ENCODE results near the gene CYP26B1. TPM values are rescaled to one million over a fixed set of nuclear protein-coding genes. Genes with fewer than 3 reads are reported as not detected.

The CYP26B1 gene
- total and polyA plus RNA-seq, 4 donors: 0.47 to 1.8 (median 0.65) TPM

GRCh38 chr2:72159211-72159993 lies 11.7 kb upstream of the CYP26B1 start:
- H3K9me3 ChIP-seq (ENCODE audit: control insufficient read depth in 4 of 4, low read length in 3 of 4): no peaks in the 10 kb centered on the region
- peaks cover 0 to 3% (median 0%) of the 10 kb centered on the region in 4 donors for H3K27me3 ChIP-seq (ENCODE audit: control insufficient read depth in 4 of 4, insufficient read depth in 4 of 4, low read length in 3 of 4)
- DNase-seq (ENCODE audit: low spot score): no peak
- no peaks in the 10 kb centered on the region for H3K36me3 ChIP-seq (ENCODE audit: control insufficient read depth in 4 of 4, insufficient read depth in 3 of 4, low read depth in 1 of 4, low read length in 3 of 4)
- no peak for TF ChIP-seq HNF4G (IDR thresholded peaks at IDR 0.05)
- no peak for TF ChIP-seq ZBTB33 (IDR thresholded peaks at IDR 0.05)
- no peak for TF ChIP-seq CTCF (IDR thresholded peaks at IDR 0.05; ENCODE audit: low read depth, low read length, missing input control)
- no peak for TF ChIP-seq SP1 (IDR thresholded peaks at IDR 0.05)
- TF ChIP-seq RAD21 (IDR thresholded peaks at IDR 0.05): no peak
- no peak for TF ChIP-seq YY1 (IDR thresholded peaks at IDR 0.05)
- TF ChIP-seq FOXA1 (IDR thresholded peaks at IDR 0.05): no peak
- TF ChIP-seq TAF1 (conservative IDR thresholded peaks at IDR 0.05): no peak
- no peak for TF ChIP-seq REST (IDR thresholded peaks at IDR 0.05)
- TF ChIP-seq HNF4A (conservative IDR thresholded peaks at IDR 0.05): no peak
- TF ChIP-seq ATF3 (IDR thresholded peaks at IDR 0.05): no peak
- no peak for TF ChIP-seq EGR1 (IDR thresholded peaks at IDR 0.05; ENCODE audit: low read depth in 2 of 2)
- no peak for TF ChIP-seq MAX (IDR thresholded peaks at IDR 0.05)
- TF ChIP-seq FOXA2 (IDR thresholded peaks at IDR 0.05): no peak
- TF ChIP-seq RXRA (IDR thresholded peaks at IDR 0.05): no peak
- no peak for TF ChIP-seq JUND (IDR thresholded peaks at IDR 0.05)
- TF ChIP-seq NR2F2 (IDR thresholded peaks at IDR 0.05): no peak
- TF ChIP-seq GABPA (IDR thresholded peaks at IDR 0.05 in 1 of 2, conservative IDR thresholded peaks at IDR 0.05 in 1 of 2): no peak
- H3K4me1 ChIP-seq (ENCODE audit: control insufficient read depth in 4 of 4, insufficient read depth in 4 of 4, low read length in 3 of 4): no peaks in the 10 kb centered on the region
- no peak overlapping the region for H3K9ac ChIP-seq (ENCODE audit: low read depth in 1 of 2, low read length in 2 of 2)
- H3K27ac ChIP-seq (ENCODE audit: low read depth in 1 of 2, low read length in 2 of 2): no peak overlapping the region
- H3K4me3 ChIP-seq (ENCODE audit: low read depth in 1 of 3, low read length in 3 of 3): no peak overlapping the region
- 93% methylated on average over 12 of the region's 12 CpGs for WGBS

All from liver (tissue), 9 donors.